Spinal cord (tissue), 10 donors: ENCODE measurements around the gene GAS2L1. TPM values are rescaled to one million over a fixed set of nuclear protein-coding genes. Genes with fewer than 3 reads are reported as not detected.

ENCODE experiments used
- DNase-seq, 6 donors: peaks; one replicate each; pipeline versions ENCODE4 v3.0.0 to v3.0.0-alpha.2; 2013 to 2015; ENCODE audit warnings: low spot score in 6 of 6, low read depth in 4 of 6
- H3K27ac ChIP-seq: one replicate; pipeline ENCODE4 v1.5.1; 2013; ENCODE audit warnings: low read depth, low read length, control low read depth
- H3K27me3 ChIP-seq: one replicate; pipeline ENCODE4 v1.6.1; 2013; ENCODE audit warnings: low read length; ENCODE audit not compliant: control insufficient read depth, insufficient read depth
- H3K36me3 ChIP-seq: one replicate; pipeline ENCODE4 v1.6.1; 2013; ENCODE audit warnings: low read length; ENCODE audit not compliant: control insufficient read depth, insufficient read depth
- H3K4me1 ChIP-seq: one replicate; pipeline ENCODE4 v1.6.1; 2013; ENCODE audit warnings: low read length; ENCODE audit not compliant: control insufficient read depth, insufficient read depth
- H3K4me3 ChIP-seq: one replicate; pipeline ENCODE4 v1.5.1; 2013; ENCODE audit warnings: low read depth, low read length, control low read depth
- H3K9me3 ChIP-seq: one replicate; pipeline ENCODE4 v1.6.1; 2013; ENCODE audit warnings: low read length; ENCODE audit not compliant: control insufficient read depth, insufficient read depth
- WGBS: methylation state at CpG from one replicate; pipeline ENCODE4 v1.1.5; 2013; ENCODE audit warnings: missing lambda C conversion rate; ENCODE audit not compliant: insufficient coverage; 5-methylcytosine and 5-hydroxymethylcytosine counted together
- polyA plus RNA-seq, 2 donors: library from polyadenylated mRNA; unstranded; fragments of 120-200 nt; gene quantifications; one replicate each; pipeline ENCODE4 v1.2.1, GENCODE V29; 2013; ENCODE audit not compliant: insufficient read length in 2 of 2
- total RNA-seq, 2 donors: library from RNA; depleted of rRNA in 1 of 2; stranded (reverse); fragments of 120-200 nt in 1 of 2; fragments of >200 nt in 1 of 2; gene quantifications; one replicate each; pipeline versions ENCODE4 v1.2.3 to v1.2.4, GENCODE V29; 2013 to 2014
- donor health status: healthy.

The GAS2L1 gene
- total and polyA plus RNA-seq, 4 donors = 5.7 to 28.4 (median 15.2) TPM

DNA sequence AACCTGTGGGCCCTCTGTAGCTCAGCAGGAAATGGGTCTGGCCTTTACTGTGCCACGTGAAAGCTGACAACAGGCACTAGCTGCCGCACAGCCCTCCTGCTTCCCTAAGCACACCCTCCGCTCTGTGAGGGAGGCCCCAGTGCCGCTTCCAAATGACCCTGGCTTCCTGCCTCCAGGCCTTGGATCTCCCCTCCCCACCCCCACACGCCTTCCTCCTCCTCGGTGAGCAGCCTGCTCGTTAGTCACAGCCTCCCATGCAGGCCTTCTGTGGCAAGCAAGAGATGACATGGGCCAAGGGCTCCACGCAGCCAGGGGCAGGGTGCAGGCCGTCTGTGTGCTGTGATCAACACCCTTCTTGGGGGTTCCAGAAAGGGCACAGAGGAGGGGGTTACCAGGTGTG, 24.3 kb downstream of the GAS2L1 start:
- no peaks in the 10 kb centered on the region for H3K9me3 ChIP-seq
- H3K4me1 ChIP-seq = peaks cover 34% of the 10 kb centered on the region
- 40% methylated on average over 8 of the region's 9 CpGs for WGBS
- DNase-seq = no peak
- H3K4me3 ChIP-seq = no peak overlapping the region
- no peaks in the 10 kb centered on the region for H3K27me3 ChIP-seq
- H3K36me3 ChIP-seq = peaks cover 98% of the 10 kb centered on the region
- H3K27ac ChIP-seq = no peak overlapping the region

DNA sequence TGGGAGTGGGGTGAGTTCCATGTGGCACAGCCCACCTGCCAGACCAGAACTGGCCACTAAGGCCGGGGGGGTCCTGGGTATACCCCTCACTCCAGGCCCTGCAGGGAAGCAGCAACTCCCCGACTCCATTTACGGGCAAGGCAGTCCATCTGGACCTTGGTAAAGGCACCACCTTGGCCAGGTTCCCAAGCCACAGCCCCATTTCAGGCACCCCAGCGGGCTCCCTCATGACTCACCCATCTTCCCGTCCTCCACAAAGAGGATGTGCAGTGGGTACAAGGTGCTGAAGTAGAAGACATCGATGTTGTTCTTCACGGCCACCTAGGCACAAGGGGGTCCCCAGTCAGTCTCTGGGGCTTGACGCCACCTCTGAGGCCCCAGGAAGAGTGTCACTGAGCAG, 24.8 kb downstream of the GAS2L1 start:
- no peak for DNase-seq
- Histone ChIP-seq H3K4me3 (no peak overlapping the region), H3K9me3 (no peaks in the 10 kb centered on the region), H3K27ac (no peak overlapping the region), H3K4me1 (peaks cover 34% of the 10 kb centered on the region), H3K27me3 (no peaks in the 10 kb centered on the region), H3K36me3 (peaks cover 99% of the 10 kb centered on the region)
- WGBS = 89% methylated on average over 7 of the region's 8 CpGs

GRCh38 chr22:29331658-29332300, 25.3 kb downstream of the GAS2L1 start:
- DNase-seq = no peak
- WGBS = 80% methylated on average over 14 of the region's 14 CpGs
- H3K4me3 ChIP-seq = no peak overlapping the region
- peaks cover 99% of the 10 kb centered on the region for H3K36me3 ChIP-seq
- H3K9me3 ChIP-seq = no peaks in the 10 kb centered on the region
- H3K4me1 ChIP-seq = peaks cover 28% of the 10 kb centered on the region
- no peaks in the 10 kb centered on the region for H3K27me3 ChIP-seq
- no peak overlapping the region for H3K27ac ChIP-seq

- Histone ChIP-seq H3K9me3 (no peaks in the 10 kb centered on the region), H3K27me3 (no peaks in the 10 kb centered on the region), H3K27ac (no peak overlapping the region), H3K4me3 (no peak overlapping the region), H3K36me3 (peaks cover 99% of the 10 kb centered on the region), H3K4me1 (peaks cover 26% of the 10 kb centered on the region)
- WGBS = 95% methylated on average over 7 of the region's 8 CpGs
- no peak for DNase-seq
Observed at GRCh38 chr22:29332886-29333496, 26.5 kb downstream of the GAS2L1 start.

- WGBS = 99% methylated on average over 5 of the region's 7 CpGs
- DNase-seq = no peak
- peaks cover 99% of the 10 kb centered on the region for H3K36me3 ChIP-seq
- peaks cover 20% of the 10 kb centered on the region for H3K4me1 ChIP-seq
- H3K27ac ChIP-seq = no peak overlapping the region
- H3K27me3 ChIP-seq = no peaks in the 10 kb centered on the region
- H3K4me3 ChIP-seq = no peak overlapping the region
- H3K9me3 ChIP-seq = no peaks in the 10 kb centered on the region
Observed at GRCh38 chr22:29334148-29334547, 27.7 kb downstream of the GAS2L1 start.

- Histone ChIP-seq H3K9me3 (no peaks in the 10 kb centered on the region), H3K36me3 (peaks cover 99% of the 10 kb centered on the region), H3K4me3 (no peak overlapping the region), H3K4me1 (peaks cover 17% of the 10 kb centered on the region), H3K27me3 (no peaks in the 10 kb centered on the region), H3K27ac (no peak overlapping the region)
- DNase-seq = no peak
- 87% methylated on average over 11 of the region's 12 CpGs for WGBS
Observed at GRCh38 chr22:29334696-29335344, 28.4 kb downstream of the GAS2L1 start.

GRCh38 chr22:29335656-29336055, 29.2 kb downstream of the GAS2L1 start:
- 93% methylated on average over 11 of the region's 11 CpGs for WGBS
- H3K4me3 ChIP-seq = no peak overlapping the region
- peaks cover 99% of the 10 kb centered on the region for H3K36me3 ChIP-seq
- H3K27me3 ChIP-seq = no peaks in the 10 kb centered on the region
- H3K9me3 ChIP-seq = no peaks in the 10 kb centered on the region
- DNase-seq = no peak
- H3K27ac ChIP-seq = no peak overlapping the region
- H3K4me1 ChIP-seq = peaks cover 13% of the 10 kb centered on the region

DNA sequence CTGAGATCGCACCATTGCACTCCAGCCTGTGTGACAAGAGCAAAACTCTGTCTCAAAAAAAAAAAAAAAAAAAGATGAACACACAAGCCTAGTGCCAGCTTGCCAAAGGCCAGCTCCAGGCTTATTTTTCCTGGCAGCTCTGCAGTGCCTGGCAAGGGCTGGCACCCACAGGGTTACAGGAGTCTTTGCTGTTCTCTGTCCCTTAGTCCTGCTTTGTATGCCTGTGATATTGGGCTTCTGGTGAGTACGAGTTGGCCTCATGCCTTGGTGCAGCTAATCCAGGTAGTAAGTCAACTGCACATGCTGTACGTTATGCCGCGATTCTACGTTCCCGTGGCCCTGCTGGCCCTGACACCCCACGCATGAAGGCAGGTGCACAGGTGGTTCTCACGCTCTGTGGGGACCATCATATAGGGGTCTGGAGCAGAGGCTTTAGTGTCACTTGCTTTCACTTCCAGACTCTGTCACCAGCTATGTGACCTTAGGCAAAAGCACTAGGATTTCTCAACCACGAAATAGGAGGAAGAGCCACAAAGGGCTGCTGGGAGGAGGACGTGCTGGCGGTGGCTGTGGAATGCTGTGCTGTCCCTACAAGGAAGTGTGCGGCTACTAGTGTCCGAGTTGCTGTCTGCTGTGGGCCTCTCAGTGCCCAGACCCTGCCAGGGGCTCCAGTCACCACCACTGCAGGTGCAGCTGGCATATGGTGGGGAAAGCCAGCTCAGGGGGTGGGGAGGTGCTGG, 30.5 kb downstream of the GAS2L1 start:
- 81% methylated on average over 13 of the region's 14 CpGs for WGBS
- H3K4me3 ChIP-seq = no peak overlapping the region
- no peaks in the 10 kb centered on the region for H3K27me3 ChIP-seq
- peaks cover 8% of the 10 kb centered on the region for H3K4me1 ChIP-seq
- H3K9me3 ChIP-seq = no peaks in the 10 kb centered on the region
- H3K27ac ChIP-seq = no peak overlapping the region
- no peak for DNase-seq
- H3K36me3 ChIP-seq = peaks cover 99% of the 10 kb centered on the region

GRCh38 chr22:29337631-29338284, 31.3 kb downstream of the GAS2L1 start:
- Histone ChIP-seq H3K36me3 (peaks cover 99% of the 10 kb centered on the region), H3K9me3 (no peaks in the 10 kb centered on the region), H3K27me3 (no peaks in the 10 kb centered on the region), H3K4me1 (peaks cover 12% of the 10 kb centered on the region), H3K4me3 (no peak overlapping the region), H3K27ac (no peak overlapping the region)
- no peak for DNase-seq
- 86% methylated on average over 9 of the region's 12 CpGs for WGBS
